IMR-90 (cell line): ENCODE data around the gene ZNHIT1. TPM values are rescaled to one million over a fixed set of nuclear protein-coding genes. Genes with fewer than 3 reads are reported as not detected.

Experiments used
- ATAC-seq: fragments of 200-7000 bp; cut with Tn5 transposase; 2 replicates; pipeline ENCODE4 v1.9.1; 2020; ENCODE audit warnings: low read depth, mild to moderate bottlenecking, moderate library complexity
- BruUV-seq: library from RNA; stranded (reverse); fragments of 400-500 nt; replicated peaks from 2 replicates; lab custom pipeline; 2021; lab: Mats Ljungman, UMichigan
- CTCF ChIA-PET: fragments of 300-600 bp; formaldehyde crosslinking; extraction: SDS; loops from one replicate; lab custom pipeline; 2021; ENCODE audit warnings: antibody characterized with exemption; lab: Yijun Ruan, JAX
- POLR2A ChIA-PET: fragments of 300-600 bp; sonication (Branson Sonifier 250); formaldehyde crosslinking; loops from one replicate; lab custom pipeline; 2022; ENCODE audit warnings: antibody characterized with exemption; ENCODE audit not compliant: unreplicated experiment; lab: Charles Lee
- DNase-seq: peaks from one replicate; pipeline ENCODE4 v3.0.0; 2013
- H2AFZ ChIP-seq: replicated peaks from 2 replicates; pipeline ENCODE3; 2013; ENCODE audit warnings: low read length, mild to moderate bottlenecking; ENCODE audit not compliant: poor library complexity
- H2AK5ac ChIP-seq: 2 replicates; pipeline ENCODE4 v1.6.1; 2013; ENCODE audit warnings: low read depth, low read length, inconsistent platforms
- H2AK9ac ChIP-seq: replicated peaks from 2 replicates; pipeline ENCODE3; 2013; ENCODE audit warnings: mild to moderate bottlenecking, low read depth, low read length, moderate library complexity; ENCODE audit not compliant: poor library complexity
- H2BK120ac ChIP-seq: 2 replicates; pipeline ENCODE4 v1.6.1; 2013; ENCODE audit warnings: low read depth, low read length, inconsistent platforms
- H2BK15ac ChIP-seq: 3 replicates; pipeline ENCODE4 v1.6.1; 2013; ENCODE audit warnings: low read depth, low read length, inconsistent platforms
- H2BK20ac ChIP-seq: 2 replicates; pipeline ENCODE4 v1.6.1; 2013; ENCODE audit warnings: low read depth, mild to moderate bottlenecking, inconsistent platforms, low read length, moderate library complexity
- H2BK5ac ChIP-seq: 2 replicates; pipeline ENCODE4 v1.6.1; 2013; ENCODE audit warnings: mild to moderate bottlenecking, low read depth, low read length, inconsistent platforms; ENCODE audit not compliant: poor library complexity, severe bottlenecking
- H3K14ac ChIP-seq: replicated peaks from 2 replicates; pipeline ENCODE4 v1.6.1; 2013; ENCODE audit warnings: low read depth, low read length, inconsistent platforms
- H3K18ac ChIP-seq: 2 replicates; pipeline ENCODE4 v1.6.1; 2013; ENCODE audit warnings: low read depth, low read length, control low read depth
- H3K23ac ChIP-seq: 2 replicates; pipeline ENCODE4 v1.6.1; 2013; ENCODE audit warnings: low read depth, low read length, inconsistent platforms
- H3K27ac ChIP-seq: 2 replicates; pipeline ENCODE4 v1.5.1; 2013; ENCODE audit warnings: mild to moderate bottlenecking, control low read depth, low read length; ENCODE audit not compliant: insufficient read depth
- H3K27me3 ChIP-seq: 2 replicates; pipeline ENCODE4 v1.6.1; 2013; ENCODE audit warnings: low read length; ENCODE audit not compliant: control insufficient read depth, insufficient read depth
- H3K36me3 ChIP-seq: 2 replicates; pipeline ENCODE4 v1.6.1; 2013; ENCODE audit warnings: low read length, mixed read lengths; ENCODE audit not compliant: control insufficient read depth, insufficient read depth
- H3K4ac ChIP-seq: 2 replicates; pipeline ENCODE4 v1.6.1; 2013; ENCODE audit warnings: low read depth, low read length, inconsistent platforms
- H3K4me1 ChIP-seq: 2 replicates; pipeline ENCODE4 v1.6.1; 2013; ENCODE audit warnings: low read length, mixed read lengths; ENCODE audit not compliant: control insufficient read depth, insufficient read depth
- H3K4me2 ChIP-seq: 2 replicates; pipeline ENCODE4 v1.6.1; 2013; ENCODE audit warnings: low read depth, mild to moderate bottlenecking, control low read depth, low read length, moderate library complexity
- H3K4me3 ChIP-seq: 2 replicates; pipeline ENCODE4 v1.5.1; 2013; ENCODE audit warnings: low read depth, mild to moderate bottlenecking, control low read depth, low read length, moderate library complexity; ENCODE audit not compliant: insufficient read depth
- H3K56ac ChIP-seq: 2 replicates; pipeline ENCODE4 v1.6.1; 2013; ENCODE audit warnings: low read length, inconsistent platforms; ENCODE audit not compliant: insufficient read depth; ENCODE audit errors: extremely low read depth
- H3K79me1 ChIP-seq, 2 experiments: 2 replicates each; pipeline ENCODE4 v1.6.1; 2013; ENCODE audit warnings: low read length in 2 of 2, inconsistent platforms in 1 of 2, low read depth in 1 of 2
- H3K9ac ChIP-seq: 2 replicates; pipeline ENCODE4 v1.6.1; 2013; ENCODE audit warnings: low read depth, low read length, control low read depth
- H3K9me1 ChIP-seq: 2 replicates; pipeline ENCODE4 v1.6.1; 2013; ENCODE audit warnings: low read length, inconsistent platforms; ENCODE audit not compliant: insufficient read depth
- H3K9me3 ChIP-seq: 2 replicates; pipeline ENCODE4 v1.6.1; 2013; ENCODE audit warnings: low read length; ENCODE audit not compliant: control insufficient read depth, insufficient read depth
- H4K20me1 ChIP-seq: 2 replicates; pipeline ENCODE4 v1.6.1; 2013; ENCODE audit warnings: low read length, inconsistent platforms; ENCODE audit not compliant: insufficient read depth
- H4K5ac ChIP-seq: 2 replicates; pipeline ENCODE4 v1.6.1; 2013; ENCODE audit warnings: mild to moderate bottlenecking, low read depth, low read length, control low read depth
- H4K8ac ChIP-seq, 2 experiments: 2 replicates each; pipeline ENCODE4 v1.6.1; 2013; ENCODE audit warnings: low read depth in 2 of 2, low read length in 2 of 2, control low read depth in 1 of 2, inconsistent platforms in 1 of 2
- H4K91ac ChIP-seq: 2 replicates; pipeline ENCODE4 v1.6.1; 2013; ENCODE audit warnings: low read depth, low read length, inconsistent platforms; ENCODE audit not compliant: insufficient read depth
- BHLHE40 ChIP-seq: fragments of 150-350 bp; IDR thresholded peaks from 2 replicates; pipeline ENCODE4 v1.6.1; 2016; ENCODE audit warnings: mild to moderate bottlenecking, low read depth, low read length
- CEBPB ChIP-seq: IDR thresholded peaks from 2 replicates; pipeline ENCODE4 v1.6.1; 2012; ENCODE audit warnings: low read depth, low read length, improper control_type of control experiment
- CTCF ChIP-seq: conservative IDR thresholded peaks from 2 replicates; pipeline ENCODE4 v1.5.1; 2012; ENCODE audit warnings: mild to moderate bottlenecking, low read depth, low read length, improper control_type of control experiment
- ELK1 ChIP-seq: fragments of 150-350 bp; IDR thresholded peaks from 2 replicates; pipeline ENCODE4 v1.6.1; 2016; ENCODE audit warnings: low read depth, mild to moderate bottlenecking, low read length, moderate library complexity, borderline replicate concordance
- FOS ChIP-seq: fragments of 150-350 bp; IDR thresholded peaks from 2 replicates; pipeline ENCODE4 v1.6.1; 2016; ENCODE audit warnings: low read depth, low read length
- MAZ ChIP-seq: IDR thresholded peaks from 2 replicates; pipeline ENCODE4 v1.6.1; 2012; ENCODE audit warnings: low read depth, mild to moderate bottlenecking, low read length, improper control_type of control experiment, moderate library complexity, borderline replicate concordance
- MXI1 ChIP-seq: IDR thresholded peaks from 2 replicates; pipeline ENCODE4 v1.6.1; 2012; ENCODE audit warnings: low read depth, mild to moderate bottlenecking, low read length, moderate library complexity, borderline replicate concordance
- NFE2L2 ChIP-seq: fragments of 150-350 bp; IDR thresholded peaks from 2 replicates; pipeline ENCODE4 v1.6.1; 2016; ENCODE audit warnings: low read depth, mild to moderate bottlenecking, low read length
- RAD21 ChIP-seq: IDR thresholded peaks from 2 replicates; pipeline ENCODE4 v1.6.1; 2012; ENCODE audit warnings: low read length, improper control_type of control experiment
- SMC3 ChIP-seq: fragments of 150-350 bp; IDR thresholded peaks from 2 replicates; pipeline ENCODE4 v1.6.1; 2016; ENCODE audit warnings: low read depth, mild to moderate bottlenecking, antibody characterized with exemption, low read length, moderate library complexity
- WGBS, 2 experiments: methylation state at CpG; one replicate each; pipeline versions ENCODE4 v1.1.5 to v1.1.7; 2013; ENCODE audit warnings: missing lambda C conversion rate in 2 of 2; ENCODE audit not compliant: insufficient read length in 1 of 2; ENCODE audit errors: extremely low coverage in 2 of 2; 5-methylcytosine and 5-hydroxymethylcytosine counted together
- dilution Hi-C: fragments of 300-500 bp; cut with HindIII; formaldehyde crosslinking; loops from one replicate; pipeline ENCODE4 v1.14.3; 2018; ENCODE audit warnings: low sequenced_read_pairs; ENCODE audit not compliant: unreplicated experiment
- in situ Hi-C: fragments of 300-500 bp; cut with MboI; formaldehyde crosslinking; loops from 3 replicates; pipeline ENCODE4 v1.14.3; 2019; ENCODE audit warnings: low sequenced_read_pairs, inconsistent platforms, mixed read lengths
- intact Hi-C: fragments of 100-400 bp; cut with micrococcal nuclease; formaldehyde crosslinking; loops from 2 replicates; pipeline ENCODE4 v1.10.0; 2022
- polyA plus RNA-seq, 3 experiments: library from polyadenylated mRNA; depleted of rRNA; stranded (reverse); fragments of >200 nt; gene quantifications; 2 replicates each; pipeline ENCODE4 v1.2.3, GENCODE V29; 2012; ENCODE audit warnings: low replicate concordance in 1 of 3
- total RNA-seq: library from RNA; depleted of rRNA; stranded (reverse); fragments of >200 nt; gene quantifications from 2 replicates; pipeline ENCODE4 v1.2.3, GENCODE V29; 2012

The ZNHIT1 gene
- total and polyA plus RNA-seq, 2 of the 4 experiments (the other 2 are of a cell fraction) = 31.7 to 47.1 TPM

GRCh38 chr7:101265622-101266516, 47.9 kb downstream of the ZNHIT1 start (continued):
- TF ChIP-seq CTCF = no peak

GRCh38 chr7:101269664-101270063, 51.7 kb downstream of the ZNHIT1 start:
- H3K56ac ChIP-seq = no peak overlapping the region
- ChIA-PET POLR2A (no interaction called here), CTCF (interaction anchor here (1.5 kb wide), 1 partner anchor 13 kb away, joined by 6 read pairs; no protein-coding TSS in a partner anchor)
- BruUV-seq = no TSS peak
- H3K4ac ChIP-seq = no peak overlapping the region
- no peak overlapping the region for H2AFZ ChIP-seq
- in situ Hi-C loops (no loop called here), dilution Hi-C loops (no loop called here), intact Hi-C loops (no loop called here)
- H4K91ac ChIP-seq = no peak overlapping the region
- no peak overlapping the region for H3K23ac ChIP-seq
- no peaks in the 10 kb centered on the region for H4K20me1 ChIP-seq
- H3K36me3 ChIP-seq = no peaks in the 10 kb centered on the region
- H3K27me3 ChIP-seq = peaks cover 8% of the 10 kb centered on the region
- no peak overlapping the region for H3K4me2 ChIP-seq
- H3K4me3 ChIP-seq = no peak overlapping the region
- H3K9ac ChIP-seq = no peak overlapping the region
- H2AK5ac ChIP-seq = no peak overlapping the region
- H2BK20ac ChIP-seq = no peak overlapping the region
- H3K9me1 ChIP-seq = no peaks in the 10 kb centered on the region
- no peak overlapping the region for H3K14ac ChIP-seq
- no peak overlapping the region for H4K8ac ChIP-seq
- ATAC-seq (no peak), DNase-seq (no peak)
- H3K79me1 ChIP-seq = no peaks in the 10 kb centered on the region
- H3K27ac ChIP-seq = no peak overlapping the region
- H3K18ac ChIP-seq = no peak overlapping the region
- WGBS, 2 experiments = 86% methylated on average over 14 of the region's 21 CpGs; no CpG with 5 or more reads in 1 of the 2 experiments
- no peak overlapping the region for H2AK9ac ChIP-seq
- no peak overlapping the region for H2BK15ac ChIP-seq
- no peak overlapping the region for H4K5ac ChIP-seq
- no peak overlapping the region for H2BK5ac ChIP-seq
- no peaks in the 10 kb centered on the region for H3K9me3 ChIP-seq
- H3K4me1 ChIP-seq = no peaks in the 10 kb centered on the region
- no peak overlapping the region for H2BK120ac ChIP-seq
- no peak for TF ChIP-seq RAD21
- TF ChIP-seq MAZ = no peak
- no peak for TF ChIP-seq MXI1
- no peak for TF ChIP-seq CTCF
- no peak for TF ChIP-seq NFE2L2
- no peak for TF ChIP-seq CEBPB
- no peak for TF ChIP-seq FOS
- no peak for TF ChIP-seq BHLHE40
- no peak for TF ChIP-seq ELK1
- TF ChIP-seq SMC3 = no peak
